Fibroblast of villous mesenchyme (primary cell): Measurements from ENCODE around the gene SLX4IP. TPM values are rescaled to one million over a fixed set of nuclear protein-coding genes. Genes with fewer than 3 reads are reported as not detected.

ENCODE experiments used
- DNase-seq: peaks from one replicate; pipeline ENCODE4 v3.0.0-alpha.2; 2010; ENCODE audit warnings: low read depth
- H3K4me3 ChIP-seq: 2 replicates; pipeline ENCODE4 v1.5.1; 2011; ENCODE audit warnings: low read depth, mild to moderate bottlenecking, low read length
- CTCF ChIP-seq: IDR thresholded peaks from 2 replicates; pipeline ENCODE4 v1.5.1; 2012; ENCODE audit warnings: low read depth, mild to moderate bottlenecking, low read length; ENCODE audit not compliant: insufficient read depth
- total RNA-seq: library from RNA; depleted of rRNA; stranded (reverse); fragments of >200 nt; gene quantifications from 2 replicates; pipeline ENCODE4 v1.2.3, GENCODE V29; 2012

Gene SLX4IP
- total RNA-seq, 1 donor = 5.6 TPM

- DNase-seq = peak; percentile 94
- H3K4me3 ChIP-seq = peak overlapping the region; percentile 4
- no peak for TF ChIP-seq CTCF
Observed at GRCh38 chr20:10603971-10604864, 169.1 kb downstream of the SLX4IP start.

GRCh38 chr20:10604865-10605440, 169.8 kb downstream of the SLX4IP start:
- no peak for TF ChIP-seq CTCF
- DNase-seq = peak; percentile 41
- no peak overlapping the region for H3K4me3 ChIP-seq

GRCh38 chr20:10605547-10606195, 170.6 kb downstream of the SLX4IP start:
- H3K4me3 ChIP-seq = no peak overlapping the region
- no peak for DNase-seq
- TF ChIP-seq CTCF = no peak

GRCh38 chr20:10609276-10609675, 174.2 kb downstream of the SLX4IP start:
- no peak for TF ChIP-seq CTCF
- no peak overlapping the region for H3K4me3 ChIP-seq
- peak; percentile 72 for DNase-seq

- TF ChIP-seq CTCF = no peak
- H3K4me3 ChIP-seq = no peak overlapping the region
- DNase-seq = no peak
Observed at GRCh38 chr20:10609770-10610169, 174.7 kb downstream of the SLX4IP start.

GRCh38 chr20:10610251-10610650, 175.1 kb downstream of the SLX4IP start:
- no peak for TF ChIP-seq CTCF
- no peak overlapping the region for H3K4me3 ChIP-seq
- no peak for DNase-seq
